Stimulated activated CD8-positive, alpha-beta memory T cell treated with anti-CD3 and anti-CD28 coated beads, Interleukin-7, amount 100 ng/mL, for 48 hours (primary cell): Measurements from ENCODE around the gene COX7B2.

Experiments used
- DNase-seq, 2 donors: peaks; one replicate each; pipeline ENCODE4 v3.0.0-alpha.2; 2020; ENCODE audit warnings: low read depth in 1 of 2; ENCODE audit errors: extremely low read depth in 1 of 2

The COX7B2 gene

DNA sequence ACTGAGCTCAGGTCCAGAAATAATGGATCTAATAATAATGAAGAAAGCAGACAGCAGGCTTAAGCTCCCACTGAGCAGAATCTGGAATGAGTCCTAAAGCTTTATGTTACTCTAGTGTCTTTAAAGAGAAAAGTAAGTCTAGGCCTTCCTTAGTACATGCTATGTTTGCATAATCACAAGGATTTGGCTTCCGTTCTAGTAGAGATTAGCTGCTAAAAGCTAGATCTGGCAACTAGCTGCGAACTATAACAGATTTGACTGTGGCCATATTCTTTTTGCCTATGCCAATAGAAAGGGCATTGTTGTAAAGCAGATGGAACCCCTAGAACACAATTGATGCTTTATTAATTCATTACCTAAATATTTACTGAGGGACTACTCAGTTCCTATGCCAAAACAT, 19.0 kb downstream of the COX7B2 start:
- DNase-seq: no peak

- DNase-seq: no peak
Observed at GRCh38 chr4:46889410-46889809, 19.6 kb downstream of the COX7B2 start.

DNA sequence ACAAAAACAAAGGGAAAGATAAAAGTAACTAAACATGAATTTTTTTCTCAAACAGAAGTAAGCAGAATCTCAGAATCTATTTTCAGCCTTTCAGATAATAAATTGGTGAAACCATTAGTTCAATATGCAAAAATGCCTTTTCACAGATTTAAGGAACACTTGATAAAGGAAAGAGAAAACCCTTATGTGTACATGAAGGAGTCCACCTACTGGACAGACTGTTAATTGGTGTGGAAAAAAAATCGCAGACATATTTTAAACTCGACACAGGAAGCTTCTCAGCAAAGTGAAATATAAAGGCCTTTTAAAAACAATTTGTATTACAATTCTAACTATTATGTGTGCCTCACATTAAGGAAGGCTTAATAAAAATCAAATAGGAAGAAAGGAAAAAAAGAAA, 22.3 kb downstream of the COX7B2 start:
- no peak for DNase-seq

DNA sequence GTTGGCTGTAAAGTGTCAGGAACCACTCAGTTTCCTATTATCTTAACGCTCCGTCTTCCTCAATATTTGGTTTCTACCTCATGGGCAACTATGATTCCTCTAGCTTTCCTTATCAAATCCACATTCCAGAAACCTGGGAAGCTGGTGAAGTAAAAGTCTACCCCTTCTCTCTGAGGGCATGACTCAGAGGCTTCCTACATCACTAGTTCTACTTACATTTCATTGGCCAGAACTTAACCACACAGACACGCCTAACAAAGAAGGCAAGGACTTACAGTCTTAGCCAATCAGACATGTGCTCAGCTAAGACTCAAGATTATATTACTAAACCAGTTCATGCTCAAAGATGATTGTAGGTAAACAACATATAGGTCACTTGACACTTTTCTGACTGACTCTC, 30.4 kb downstream of the COX7B2 start:
- no peak for DNase-seq

- DNase-seq: no peak
Observed at GRCh38 chr4:46874811-46875210, 34.2 kb downstream of the COX7B2 start.

GRCh38 chr4:46870411-46870810, 38.6 kb downstream of the COX7B2 start:
- no peak for DNase-seq

DNA sequence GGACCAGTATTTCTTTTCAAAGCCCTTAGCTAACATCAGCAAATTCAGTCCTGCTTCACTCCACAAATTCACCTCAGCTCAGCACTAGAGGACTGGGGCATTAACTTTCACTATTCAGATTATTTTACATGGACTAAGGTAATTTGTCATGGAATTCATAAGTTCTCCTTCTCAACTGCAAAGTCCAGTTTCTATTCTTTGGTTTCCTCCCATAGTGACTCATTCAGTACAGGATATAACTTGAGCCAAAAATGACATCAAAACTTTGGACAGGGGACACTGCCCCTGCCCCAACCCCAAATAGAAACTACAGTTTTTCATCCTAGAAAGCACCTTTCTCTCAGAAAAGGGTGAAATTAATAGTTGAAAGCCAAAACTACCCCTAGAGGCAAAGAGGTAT, 52.7 kb downstream of the COX7B2 start:
- no peak for DNase-seq

- no peak for DNase-seq
Observed at GRCh38 chr4:46852800-46853199, 56.2 kb downstream of the COX7B2 start.

- no peak for DNase-seq
Observed at GRCh38 chr4:46850026-46850425, 59.0 kb downstream of the COX7B2 start.

GRCh38 chr4:46844325-46844917, 64.6 kb downstream of the COX7B2 start:
- peak in 1 of 2 donors; percentile 12 for DNase-seq

GRCh38 chr4:46839128-46839527, 69.9 kb downstream of the COX7B2 start:
- DNase-seq: no peak

GRCh38 chr4:46837639-46838038, 71.4 kb downstream of the COX7B2 start:
- no peak for DNase-seq

DNA sequence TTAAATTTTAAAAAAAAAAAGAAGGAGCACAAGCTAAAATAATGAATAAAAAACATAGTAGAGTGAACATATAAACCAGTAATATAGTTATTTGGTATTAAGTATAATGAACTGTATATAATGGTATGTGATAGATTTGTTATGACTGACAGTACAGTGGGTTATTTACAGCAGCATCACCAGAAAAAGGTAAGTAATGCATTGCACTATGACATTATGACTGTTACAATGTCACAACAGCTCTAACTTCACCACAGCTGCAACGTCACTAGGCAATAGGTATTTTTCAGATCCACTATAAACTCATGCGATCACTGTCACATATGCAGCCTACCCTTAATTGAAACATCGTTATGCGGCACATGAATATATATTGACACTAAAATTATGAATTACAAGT, 72.5 kb downstream of the COX7B2 start:
- no peak for DNase-seq

- DNase-seq: no peak
Observed at GRCh38 chr4:46830971-46831454, 78.0 kb downstream of the COX7B2 start.

GRCh38 chr4:46820154-46820553, 88.9 kb downstream of the COX7B2 start:
- DNase-seq: no peak

- no peak for DNase-seq
Observed at GRCh38 chr4:46819095-46819494, 90.0 kb downstream of the COX7B2 start.

GRCh38 chr4:46818604-46819003, 90.4 kb downstream of the COX7B2 start:
- no peak for DNase-seq

GRCh38 chr4:46817806-46818205, 91.2 kb downstream of the COX7B2 start:
- no peak for DNase-seq

GRCh38 chr4:46804781-46805413, 104.1 kb downstream of the COX7B2 start:
- no peak for DNase-seq

DNA sequence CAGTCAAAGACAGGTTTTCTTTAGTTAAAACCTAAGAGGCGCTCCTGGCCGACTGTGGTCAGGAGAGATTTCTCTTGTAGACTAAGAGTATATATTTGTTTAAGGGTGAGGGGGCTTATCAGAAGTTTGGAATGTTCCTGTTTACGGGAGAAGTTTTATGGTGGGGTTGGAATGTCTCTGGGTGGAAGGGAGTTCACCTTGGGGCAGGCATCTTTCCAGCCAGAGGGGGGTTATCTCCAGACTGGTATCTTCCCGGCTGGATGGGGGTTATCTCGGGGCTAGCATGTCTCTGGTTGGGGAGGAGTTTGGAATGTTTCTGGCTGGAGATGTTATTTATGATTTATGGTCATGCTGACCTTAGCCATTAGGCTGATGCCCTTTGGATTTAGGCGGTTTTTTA, 116.0 kb downstream of the COX7B2 start:
- no peak for DNase-seq

GRCh38 chr4:46781434-46782092, 127.5 kb downstream of the COX7B2 start:
- no peak for DNase-seq

DNA sequence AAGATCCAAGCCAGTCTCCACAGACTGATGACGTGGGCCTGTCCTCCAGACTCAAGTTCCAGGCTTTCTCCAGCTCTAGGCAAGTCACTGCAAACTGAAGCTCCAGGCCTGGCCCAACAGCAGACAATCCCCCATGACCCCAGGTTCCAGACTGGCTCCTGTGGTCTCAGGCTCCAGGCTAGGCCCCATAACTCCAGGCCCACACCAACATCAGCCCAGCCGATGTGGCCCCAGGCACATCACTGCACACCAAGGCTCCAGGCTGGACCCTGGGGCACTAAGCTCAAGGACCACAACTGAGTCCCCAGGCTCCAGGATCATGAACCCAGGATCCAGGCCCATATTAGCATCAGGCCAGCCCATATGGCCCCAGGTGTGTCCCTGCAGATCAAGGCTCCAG, 143.6 kb downstream of the COX7B2 start:
- DNase-seq: no peak
